H1 (cell line): ENCODE measurements around the gene FAM120A. TPM values are rescaled to one million over a fixed set of nuclear protein-coding genes. Genes with fewer than 3 reads are reported as not detected.

Experiments
- CTCF ChIA-PET: fragments of 300-600 bp; sonication (Branson Sonifier 250); formaldehyde crosslinking; loops from one replicate; lab custom pipeline; 2021; ENCODE audit not compliant: partially characterized antibody; lab: Charles Lee
- POLR2A ChIA-PET: fragments of 300-600 bp; sonication (Branson Sonifier 250); formaldehyde crosslinking; loops from one replicate; lab custom pipeline; 2021; ENCODE audit warnings: inconsistent platforms; ENCODE audit not compliant: partially characterized antibody; lab: Charles Lee
- DNase-seq, 2 experiments: peaks; one replicate each; pipeline versions ENCODE4 v3.0.0 to v3.0.0-alpha.2; 2010 to 2022; ENCODE audit warnings: low spot score in 2 of 2, low read depth in 1 of 2, mixed read lengths in 1 of 2
- FAIRE-seq: peaks from 2 replicates; lab custom pipeline; 2011; peaks lifted over from hg19 to GRCh38; lab: Jason Lieb, UNC
- H2AFZ ChIP-seq: 2 replicates; pipeline ENCODE4 v1.8.1; 2012; ENCODE audit warnings: low read length, inconsistent platforms
- H2AK5ac ChIP-seq: 2 replicates; pipeline ENCODE4 v1.6.1; 2013; ENCODE audit warnings: low read depth, low read length
- H2BK120ac ChIP-seq: replicated peaks from 2 replicates; pipeline ENCODE3; 2013; ENCODE audit warnings: low read depth, low read length, inconsistent platforms
- H2BK12ac ChIP-seq: 2 replicates; pipeline ENCODE4 v1.6.1; 2013; ENCODE audit warnings: low read depth, low read length
- H2BK15ac ChIP-seq: 2 replicates; pipeline ENCODE4 v1.6.1; 2013; ENCODE audit warnings: low read length
- H2BK20ac ChIP-seq: 2 replicates; pipeline ENCODE4 v1.6.1; 2013; ENCODE audit warnings: low read length
- H2BK5ac ChIP-seq: 2 replicates; pipeline ENCODE4 v1.6.1; 2013; ENCODE audit warnings: low read depth, low read length
- H3K14ac ChIP-seq: 2 replicates; pipeline ENCODE4 v1.6.1; 2013; ENCODE audit warnings: inconsistent platforms; ENCODE audit not compliant: insufficient read length
- H3K18ac ChIP-seq: 2 replicates; pipeline ENCODE4 v1.6.1; 2013; ENCODE audit warnings: low read length; ENCODE audit errors: extremely low read depth
- H3K23ac ChIP-seq: 2 replicates; pipeline ENCODE4 v1.6.1; 2013; ENCODE audit warnings: inconsistent platforms; ENCODE audit not compliant: insufficient read length
- H3K23me2 ChIP-seq: 2 replicates; pipeline ENCODE4 v1.6.1; 2013; ENCODE audit warnings: low read depth, low read length
- H3K27ac ChIP-seq: 2 replicates; pipeline ENCODE4 v1.6.1; 2011; ENCODE audit warnings: low read depth, low read length, inconsistent platforms
- H3K27me3 ChIP-seq, 4 experiments: replicated peaks in 1 of 4; 1 replicate in 1 of 4; 2 replicates in 3 of 4; pipeline versions ENCODE4 v1.6.1 to v1.8.1; 2011 to 2013; ENCODE audit warnings: low read length in 3 of 4, mild to moderate bottlenecking in 3 of 4, inconsistent platforms in 2 of 4, mixed read lengths in 2 of 4, moderate library complexity in 1 of 4; ENCODE audit not compliant: control insufficient read depth in 3 of 4, insufficient read depth in 3 of 4; ENCODE audit errors: extremely low read depth in 1 of 4
- H3K36me3 ChIP-seq, 4 experiments: 2 replicates each; pipeline versions ENCODE4 v1.6.1 to v1.8.1; 2011 to 2013; ENCODE audit warnings: mild to moderate bottlenecking in 4 of 4, low read length in 3 of 4, moderate library complexity in 2 of 4, control low read depth in 1 of 4, inconsistent platforms in 1 of 4; ENCODE audit not compliant: insufficient read depth in 4 of 4, control insufficient read depth in 2 of 4
- H3K4ac ChIP-seq: replicated peaks from 2 replicates; pipeline ENCODE3; 2013; ENCODE audit warnings: low read length, low read depth, mixed read lengths, inconsistent platforms; ENCODE audit not compliant: insufficient read length
- H3K4me1 ChIP-seq, 4 experiments: replicated peaks in 1 of 4; 1 replicate in 1 of 4; 2 replicates in 3 of 4; pipeline versions ENCODE4 v1.6.1 to v1.8.1; 2011 to 2013; ENCODE audit warnings: low read length in 3 of 4, inconsistent platforms in 2 of 4, mixed read lengths in 1 of 4; ENCODE audit not compliant: insufficient read depth in 4 of 4, control insufficient read depth in 3 of 4
- H3K4me2 ChIP-seq, 2 experiments: 2 replicates each; pipeline versions ENCODE4 v1.6.1 to v1.8.1; 2011 to 2013; ENCODE audit warnings: low read depth in 2 of 2, low read length in 2 of 2, control low read depth in 1 of 2, inconsistent platforms in 1 of 2, mild to moderate bottlenecking in 1 of 2; ENCODE audit not compliant: insufficient read depth in 1 of 2
- H3K4me3 ChIP-seq, 4 experiments: fragments of 200-600, 300-600 bp in 1 of 4; sonication (generic), shearing (Covaris generic), sonication (Bioruptor Twin) in 1 of 4; 2 replicates each; pipeline versions ENCODE4 v1.5.1 to v1.8.1; 2011 to 2016; ENCODE audit warnings: low read length in 4 of 4, low read depth in 3 of 4, control low read depth in 2 of 4, inconsistent platforms in 2 of 4, mild to moderate bottlenecking in 2 of 4, mixed read lengths in 1 of 4, moderate library complexity in 1 of 4; ENCODE audit not compliant: insufficient read depth in 2 of 4; ENCODE audit errors: extremely low read depth in 1 of 4
- H3K56ac ChIP-seq: replicated peaks from 2 replicates; pipeline ENCODE3; 2013; ENCODE audit warnings: low read depth, mild to moderate bottlenecking, mixed read lengths, low read length, inconsistent platforms; ENCODE audit not compliant: insufficient read length
- H3K79me1 ChIP-seq: 2 replicates; pipeline ENCODE4 v1.6.1; 2013; ENCODE audit warnings: low read depth, low read length, control low read depth
- H3K79me2 ChIP-seq, 2 experiments: 2 replicates each; pipeline versions ENCODE4 v1.6.1 to v1.8.1; 2012 to 2013; ENCODE audit warnings: low read length in 2 of 2, mild to moderate bottlenecking in 2 of 2, inconsistent platforms in 1 of 2; ENCODE audit not compliant: insufficient read depth in 2 of 2, control insufficient read depth in 1 of 2
- H3K9ac ChIP-seq, 4 experiments: replicated peaks in 1 of 4; 1 replicate in 1 of 4; 2 replicates in 3 of 4; pipeline versions ENCODE4 v1.6.1 to v1.8.1; 2011 to 2013; ENCODE audit warnings: low read depth in 3 of 4, low read length in 3 of 4, control low read depth in 2 of 4, mild to moderate bottlenecking in 2 of 4, moderate library complexity in 2 of 4, inconsistent platforms in 1 of 4; ENCODE audit errors: extremely low read depth in 1 of 4
- H3K9me3 ChIP-seq, 2 experiments: 2 replicates each; pipeline versions ENCODE4 v1.6.1 to v1.8.1; 2012 to 2013; ENCODE audit warnings: mild to moderate bottlenecking in 2 of 2, moderate library complexity in 2 of 2, control low read depth in 1 of 2, inconsistent platforms in 1 of 2, low read depth in 1 of 2, low read length in 1 of 2, mixed read lengths in 1 of 2; ENCODE audit not compliant: insufficient read depth in 2 of 2
- H4K20me1 ChIP-seq, 2 experiments: replicated peaks in 1 of 2; 2 replicates each; pipeline versions ENCODE3 to v1.8.1; 2011 to 2013; ENCODE audit warnings: inconsistent platforms in 2 of 2, low read length in 2 of 2, mild to moderate bottlenecking in 1 of 2; ENCODE audit not compliant: insufficient read depth in 2 of 2, control insufficient read depth in 1 of 2
- H4K5ac ChIP-seq: 2 replicates; pipeline ENCODE4 v1.6.1; 2013; ENCODE audit warnings: low read length, low read depth, mixed read lengths, inconsistent platforms; ENCODE audit not compliant: insufficient read length
- H4K8ac ChIP-seq: 2 replicates; pipeline ENCODE4 v1.8.0; 2013; ENCODE audit warnings: mild to moderate bottlenecking, moderate library complexity, low read length, inconsistent platforms; ENCODE audit not compliant: insufficient read depth; ENCODE audit errors: extremely low read depth
- H4K91ac ChIP-seq: replicated peaks from 2 replicates; pipeline ENCODE3; 2013; ENCODE audit warnings: low read length, mixed read lengths, inconsistent platforms; ENCODE audit not compliant: insufficient read length
- HDAC6 ChIP-seq: IDR thresholded peaks from one replicate; pipeline ENCODE4 v1.7.1; 2012; ENCODE audit warnings: low read depth, mild to moderate bottlenecking, inconsistent platforms, low read length, moderate library complexity
- NANOG ChIP-seq: IDR thresholded peaks from 2 replicates; pipeline ENCODE4 v1.6.1; 2011; ENCODE audit warnings: low read length, low read depth, mild to moderate bottlenecking, inconsistent platforms; ENCODE audit not compliant: insufficient read depth, poor library complexity, severe bottlenecking
- PHF8 ChIP-seq: fragments of 200-600 bp; sonication (generic); conservative IDR thresholded peaks from 2 replicates; pipeline ENCODE4 v1.7.1; 2012; ENCODE audit warnings: low read depth, mild to moderate bottlenecking, inconsistent platforms, low read length, moderate library complexity
- SP4 ChIP-seq: IDR thresholded peaks from 2 replicates; pipeline ENCODE4 v1.6.1; 2012; ENCODE audit warnings: low read length, inconsistent platforms
- WGBS, 2 experiments: shearing (Covaris generic) in 1 of 2; methylation state at CpG; one replicate each; pipeline versions ENCODE4 v1.1.6 to v1.1.7; 2013 to 2015; ENCODE audit warnings: low lambda C conversion rate in 2 of 2, mixed read lengths in 2 of 2, inconsistent platforms in 1 of 2, low coverage in 1 of 2, missing lambda C conversion rate in 1 of 2; ENCODE audit not compliant: insufficient replicate concordance in 2 of 2, insufficient coverage in 1 of 2, insufficient read length in 1 of 2; ENCODE audit errors: extremely low coverage in 1 of 2, missing lambda C conversion rate in 1 of 2; 5-methylcytosine and 5-hydroxymethylcytosine counted together
- polyA plus RNA-seq, 7 experiments: library from polyadenylated mRNA; depleted of rRNA in 3 of 7; stranded (reverse) in 5 of 7; unstranded in 2 of 7; fragments of >200 nt in 5 of 7; fragments of 200-250 nt in 2 of 7; gene quantifications; 1 replicate in 5 of 7; 2 replicates in 1 of 7; 4 replicates in 1 of 7; pipeline versions ENCODE4 v1.2.1 to v1.2.3, GENCODE V29; 2011 to 2013; ENCODE audit warnings: missing spikeins in 2 of 7, mixed read lengths in 2 of 7
- total RNA-seq: library from RNA; stranded (reverse); fragmentation: NEBNext Ultra II Directional; extraction: Animal tissue kit (Norgen Biotek cat#: 25700); gene quantifications from 2 replicates; pipeline ENCODE4 v1.2.1, GENCODE V29; 2021

FAM120A gene
- total and polyA plus RNA-seq, 2 of the 8 experiments (the other 6 are each of a cell fraction or from before 2014, with no cell fraction given): 24.9 to 54.7 TPM

- Histone ChIP-seq H3K79me1 (peaks cover 5% of the 10 kb centered on the region; the same call in 1 of the 2 replicates), H3K4me2 (no peak overlapping the region), H2BK15ac (peak overlapping the region; percentile 46; the same call in 1 of the 2 replicates), H3K9ac (no peak overlapping the region), H3K18ac (no peak overlapping the region), H4K20me1 (peaks cover 0 to 8% of the 10 kb centered on the region in 2 experiments), H4K5ac (no peak overlapping the region), H2BK12ac (no peak overlapping the region; the same call in 1 of the 2 replicates), H3K36me3 (no peaks in the 10 kb centered on the region), H3K4me3 (no peak overlapping the region), H2AK5ac (no peak overlapping the region), H3K14ac (no peak overlapping the region), H3K4me1 (peaks cover 9 to 36% (median 25%) of the 10 kb centered on the region in 4 experiments), H3K79me2 (peaks cover 0 to 14% of the 10 kb centered on the region in 2 experiments; a peak in 2 of 4 replicates), H4K8ac (no peak overlapping the region; the same call in 1 of the 2 replicates), H3K27me3 (no peaks in the 10 kb centered on the region; a peak in 1 of 7 replicates), H2BK5ac (no peak overlapping the region), H2AFZ (no peak overlapping the region), H3K23me2 (peaks cover 3% of the 10 kb centered on the region), H4K91ac (no peak overlapping the region), H3K4ac (no peak overlapping the region), H3K56ac (no peak overlapping the region), H3K23ac (no peak overlapping the region), H3K9me3 (no peaks in the 10 kb centered on the region), H3K27ac (no peak overlapping the region), H2BK120ac (no peak overlapping the region), H2BK20ac (no peak overlapping the region)
- POLR2A ChIA-PET: no interaction called here
- CTCF ChIA-PET: interaction anchor here (1.4 to 2.6 kb wide), 2 partner anchors 10 to 68 kb away, joined by 4 to 12 read pairs; no protein-coding TSS in a partner anchor
- FAIRE-seq: no peak
- 90% methylated on average over 6 of the region's 6 CpGs; no CpG with 5 or more reads in 1 of the 2 experiments for WGBS, 2 experiments
- DNase-seq: peak in 1 of 2 experiments; percentile 40
- TF ChIP-seq SP4 (no peak), NANOG (no peak), HDAC6 (no peak), PHF8 (no peak)
These were observed 145.7 kb downstream of the FAM120A start for GRCh38 chr9:93597142-93597706.
